KMS-11 (cell line): ENCODE measurements around the gene LRRC28.

ENCODE experiments used
- H2AFZ ChIP-seq: fragments of 200-600 bp; sonication (generic); 2 replicates; pipeline ENCODE4 v1.6.1; 2016; ENCODE audit warnings: antibody characterized with exemption, mixed run types, low read depth
- H3K27ac ChIP-seq: fragments of 200-600 bp; sonication (generic); 2 replicates; pipeline ENCODE4 v1.6.1; 2016; ENCODE audit warnings: mild to moderate bottlenecking, mixed run types
- H3K27me3 ChIP-seq: fragments of 200-600 bp; sonication (generic); 2 replicates; pipeline ENCODE4 v1.6.1; 2017; ENCODE audit warnings: mild to moderate bottlenecking, low read depth, mixed run types, moderate library complexity; ENCODE audit not compliant: insufficient read depth
- H3K36me3 ChIP-seq: fragments of 200-600 bp; sonication (generic); 2 replicates; pipeline ENCODE4 v1.6.1; 2017; ENCODE audit warnings: mild to moderate bottlenecking, mixed run types; ENCODE audit not compliant: insufficient read depth
- H3K4me1 ChIP-seq: fragments of 200-600 bp; sonication (generic); 2 replicates; pipeline ENCODE4 v1.6.1; 2016; ENCODE audit warnings: mild to moderate bottlenecking, low read depth, mixed run types; ENCODE audit not compliant: poor library complexity, severe bottlenecking
- H3K4me2 ChIP-seq: fragments of 200-600 bp; sonication (generic); 2 replicates; pipeline ENCODE4 v1.7.0; 2016; ENCODE audit warnings: mild to moderate bottlenecking, mixed run types
- H3K4me3 ChIP-seq: fragments of 200-600 bp; sonication (generic); IDR thresholded peaks from 2 replicates; pipeline ENCODE4 v1.6.1; 2017; ENCODE audit warnings: low read depth, low read length, mixed read lengths; ENCODE audit not compliant: insufficient read depth
- H3K79me2 ChIP-seq: fragments of 200-600 bp; sonication (generic); 2 replicates; pipeline ENCODE4 v1.6.1; 2016; ENCODE audit warnings: low read depth, mixed run types; ENCODE audit not compliant: insufficient read depth
- H3K9ac ChIP-seq: fragments of 200-600 bp; sonication (generic); 2 replicates; pipeline ENCODE4 v1.6.1; 2016; ENCODE audit warnings: mild to moderate bottlenecking, mixed run types
- H4K20me1 ChIP-seq: fragments of 200-600 bp; sonication (generic); 2 replicates; pipeline ENCODE4 v1.6.1; 2016; ENCODE audit warnings: mild to moderate bottlenecking, mixed run types; ENCODE audit not compliant: insufficient read depth
- CTCF ChIP-seq: fragments of 200-600 bp; sonication (generic); conservative IDR thresholded peaks from 2 replicates; pipeline ENCODE4 v1.6.1; 2017; ENCODE audit warnings: low read depth, mild to moderate bottlenecking, antibody characterized with exemption, low read length, moderate library complexity, mixed read lengths

The LRRC28 gene

GRCh38 chr15:99433026-99433756 is 181.9 kb downstream of the LRRC28 start:
- Histone ChIP-seq H3K79me2 (no peaks in the 10 kb centered on the region), H3K27ac (no peak overlapping the region), H3K4me3 (no peak overlapping the region), H3K9ac (no peak overlapping the region), H3K27me3 (no peaks in the 10 kb centered on the region), H3K36me3 (no peaks in the 10 kb centered on the region), H4K20me1 (no peaks in the 10 kb centered on the region), H3K4me2 (no peak overlapping the region), H3K4me1 (no peaks in the 10 kb centered on the region), H2AFZ (no peak overlapping the region)
- no peak for TF ChIP-seq CTCF

GRCh38 chr15:99433757-99434450 is 182.6 kb downstream of the LRRC28 start:
- Histone ChIP-seq H3K36me3 (no peaks in the 10 kb centered on the region), H3K4me3 (no peak overlapping the region), H3K79me2 (no peaks in the 10 kb centered on the region), H4K20me1 (no peaks in the 10 kb centered on the region), H3K4me2 (no peak overlapping the region), H3K4me1 (no peaks in the 10 kb centered on the region), H2AFZ (no peak overlapping the region), H3K27me3 (no peaks in the 10 kb centered on the region), H3K27ac (no peak overlapping the region), H3K9ac (no peak overlapping the region)
- no peak for TF ChIP-seq CTCF

GRCh38 chr15:99434506-99435112 is 183.3 kb downstream of the LRRC28 start:
- no peak overlapping the region for H3K9ac ChIP-seq
- no peak overlapping the region for H3K4me2 ChIP-seq
- H3K4me3 ChIP-seq, result no peak overlapping the region

More at GRCh38 chr15:99434506-99435112, 183.3 kb downstream of the LRRC28 start:
- H3K4me1 ChIP-seq, result no peaks in the 10 kb centered on the region
- H4K20me1 ChIP-seq, result no peaks in the 10 kb centered on the region
- H3K27me3 ChIP-seq, result no peaks in the 10 kb centered on the region
- no peaks in the 10 kb centered on the region for H3K36me3 ChIP-seq
- H2AFZ ChIP-seq, result no peak overlapping the region
- H3K79me2 ChIP-seq, result no peaks in the 10 kb centered on the region
- TF ChIP-seq CTCF, result no peak
- H3K27ac ChIP-seq, result no peak overlapping the region
